Measurements from ENCODE around the gene VAMP5. TPM values are rescaled to one million over a fixed set of nuclear protein-coding genes. Genes with fewer than 3 reads are reported as not detected.
"Not testable (repeated sequence)": the region's sequence is repeated elsewhere in the genome, so short reads cannot be mapped to it uniquely, and the experiment has no call there.

Gene VAMP5
- total RNA-seq, 2 donors from 2014 or later = 3.0 to 10.4 TPM

DNA sequence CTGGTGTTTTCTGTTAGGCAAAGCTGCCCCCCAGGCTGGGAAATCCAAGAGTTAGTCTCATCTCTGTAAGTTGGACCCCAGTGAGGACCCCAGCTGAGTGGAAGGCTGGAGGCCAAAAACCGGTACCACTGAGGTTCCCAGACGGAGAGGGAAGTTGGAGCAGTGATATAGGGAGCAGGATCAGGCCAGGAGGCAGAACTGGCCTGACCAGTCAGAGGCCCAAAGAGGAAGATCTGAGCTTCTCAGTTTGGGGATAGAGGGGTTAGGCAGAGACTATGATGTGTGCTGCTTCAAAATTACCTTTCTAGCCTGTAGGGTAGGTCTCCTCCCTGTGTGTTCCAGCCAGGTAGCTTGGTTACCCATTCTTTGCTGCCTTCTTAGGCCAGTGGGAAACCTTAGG lies 6.7 kb downstream of the VAMP5 start:
- H3K36me3 ChIP-seq (replicated peaks in 1 of 2; ENCODE audit: insufficient read depth in 1 of 2, low read depth in 2 of 2) = no peaks in the 10 kb centered on the region
- TF ChIP-seq, protein P1, sequence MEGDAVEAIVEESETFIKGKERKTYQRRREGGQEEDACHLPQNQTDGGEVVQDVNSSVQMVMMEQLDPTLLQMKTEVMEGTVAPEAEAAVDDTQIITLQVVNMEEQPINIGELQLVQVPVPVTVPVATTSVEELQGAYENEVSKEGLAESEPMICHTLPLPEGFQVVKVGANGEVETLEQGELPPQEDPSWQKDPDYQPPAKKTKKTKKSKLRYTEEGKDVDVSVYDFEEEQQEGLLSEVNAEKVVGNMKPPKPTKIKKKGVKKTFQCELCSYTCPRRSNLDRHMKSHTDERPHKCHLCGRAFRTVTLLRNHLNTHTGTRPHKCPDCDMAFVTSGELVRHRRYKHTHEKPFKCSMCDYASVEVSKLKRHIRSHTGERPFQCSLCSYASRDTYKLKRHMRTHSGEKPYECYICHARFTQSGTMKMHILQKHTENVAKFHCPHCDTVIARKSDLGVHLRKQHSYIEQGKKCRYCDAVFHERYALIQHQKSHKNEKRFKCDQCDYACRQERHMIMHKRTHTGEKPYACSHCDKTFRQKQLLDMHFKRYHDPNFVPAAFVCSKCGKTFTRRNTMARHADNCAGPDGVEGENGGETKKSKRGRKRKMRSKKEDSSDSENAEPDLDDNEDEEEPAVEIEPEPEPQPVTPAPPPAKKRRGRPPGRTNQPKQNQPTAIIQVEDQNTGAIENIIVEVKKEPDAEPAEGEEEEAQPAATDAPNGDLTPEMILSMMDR (IDR thresholded peaks at IDR 0.05) = no peak
- TF ChIP-seq POLR2A (IDR thresholded peaks at IDR 0.05) = no peak
- H3K4me3 ChIP-seq = no peak overlapping the region
- intact Hi-C loops (cut with DNase I) = no loop called here
- peaks cover 66% of the 10 kb centered on the region for H3K4me1 ChIP-seq
- ATAC-seq (no peak), DNase-seq (no peak)
- H3K27ac ChIP-seq = peak overlapping the region; percentile 41 to 79 (median 62)
- H3K9me3 ChIP-seq = no peaks in the 10 kb centered on the region
- WGBS, 2 donors = 65 to 100% methylated on average over 2 of the region's 2 CpGs
- no peaks in the 10 kb centered on the region for H3K27me3 ChIP-seq

DNA sequence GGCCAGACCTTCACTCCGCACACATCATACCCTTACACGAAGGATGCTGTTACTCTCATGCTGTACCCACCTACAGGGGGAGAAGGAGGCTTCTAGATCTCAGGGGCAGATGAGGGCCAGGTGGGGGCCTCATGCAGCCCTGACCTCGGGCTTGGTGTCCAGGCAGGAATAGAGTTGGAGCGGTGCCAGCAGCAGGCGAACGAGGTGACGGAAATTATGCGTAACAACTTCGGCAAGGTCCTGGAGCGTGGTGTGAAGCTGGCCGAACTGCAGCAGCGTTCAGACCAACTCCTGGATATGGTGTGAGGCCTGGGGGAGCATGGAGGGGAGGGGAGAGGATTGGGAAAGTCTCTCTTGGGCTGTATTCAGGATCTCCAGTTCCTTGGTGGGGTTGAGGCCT lies 7.3 kb downstream of the VAMP5 start:
- H3K36me3 ChIP-seq (replicated peaks in 1 of 2; ENCODE audit: insufficient read depth in 1 of 2, low read depth in 2 of 2) = no peaks in the 10 kb centered on the region
- no peaks in the 10 kb centered on the region for H3K9me3 ChIP-seq
- intact Hi-C loops (cut with DNase I) = no loop called here
- WGBS, 2 donors = 72 to 86% methylated on average over 12 of the region's 12 CpGs
- H3K4me3 ChIP-seq = no peak overlapping the region
- peak overlapping the region in 3 of 4 donors; percentile 41 to 79 (median 75) for H3K27ac ChIP-seq
- H3K27me3 ChIP-seq = no peaks in the 10 kb centered on the region
- TF ChIP-seq, protein P1 (IDR thresholded peaks at IDR 0.05) = no peak
- TF ChIP-seq POLR2A (IDR thresholded peaks at IDR 0.05) = no peak
- ATAC-seq = no peak
- DNase-seq = peak in 1 of 4 donors; percentile 50
- H3K4me1 ChIP-seq = peaks cover 65% of the 10 kb centered on the region

DNA sequence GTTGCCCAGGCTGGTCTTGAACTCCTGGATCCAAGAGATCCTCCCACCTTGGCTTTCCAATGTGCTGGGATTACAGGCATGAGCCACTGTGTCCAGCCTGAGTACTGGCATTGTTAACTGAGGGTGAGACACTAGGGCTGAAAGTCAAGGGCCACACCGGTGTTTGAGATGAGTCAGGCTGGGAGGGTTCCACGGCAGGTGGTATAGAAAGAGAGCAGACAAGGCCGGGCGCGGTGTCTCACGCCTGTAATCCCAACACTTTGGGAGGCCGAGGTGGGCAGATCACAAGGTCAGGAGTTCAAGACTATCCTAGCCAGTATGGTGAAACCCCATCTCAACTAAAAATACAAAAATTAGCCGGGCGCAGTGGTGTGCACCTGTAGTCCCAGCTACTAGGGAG lies 8.1 kb downstream of the VAMP5 start:
- 90 to 94% methylated on average over 9 of the region's 9 CpGs for WGBS, 2 donors
- H3K4me1 ChIP-seq = peaks cover 72% of the 10 kb centered on the region
- H3K27ac ChIP-seq = peak overlapping the region in 2 of 4 donors; percentile 75 to 79
- H3K4me3 ChIP-seq; DNase-seq; intact Hi-C loops (cut with DNase I); H3K27me3 ChIP-seq; H3K9me3 ChIP-seq; H3K36me3 ChIP-seq (replicated peaks in 1 of 2; ENCODE audit: insufficient read depth in 1 of 2, low read depth in 2 of 2); ATAC-seq: not testable (repeated sequence)

DNA sequence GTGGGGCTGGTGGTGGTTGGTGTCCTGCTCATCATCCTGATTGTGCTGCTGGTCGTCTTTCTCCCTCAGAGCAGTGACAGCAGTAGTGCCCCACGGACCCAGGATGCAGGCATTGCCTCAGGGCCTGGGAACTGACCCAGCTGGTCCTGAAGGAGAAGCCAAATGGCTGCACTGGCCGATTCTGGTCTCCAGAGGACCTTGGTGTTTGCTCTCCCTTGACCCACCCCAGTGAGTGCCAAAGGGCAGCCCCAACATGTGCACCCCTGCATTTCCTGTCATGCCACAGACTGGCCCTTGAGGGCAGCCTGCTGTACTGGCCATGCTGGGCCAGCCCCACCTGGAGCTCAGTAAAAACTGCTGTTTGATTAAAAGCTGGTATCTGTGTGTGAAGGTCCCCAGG lies 8.8 kb downstream of the VAMP5 start:
- intact Hi-C loops (cut with DNase I) = no loop called here

DNA sequence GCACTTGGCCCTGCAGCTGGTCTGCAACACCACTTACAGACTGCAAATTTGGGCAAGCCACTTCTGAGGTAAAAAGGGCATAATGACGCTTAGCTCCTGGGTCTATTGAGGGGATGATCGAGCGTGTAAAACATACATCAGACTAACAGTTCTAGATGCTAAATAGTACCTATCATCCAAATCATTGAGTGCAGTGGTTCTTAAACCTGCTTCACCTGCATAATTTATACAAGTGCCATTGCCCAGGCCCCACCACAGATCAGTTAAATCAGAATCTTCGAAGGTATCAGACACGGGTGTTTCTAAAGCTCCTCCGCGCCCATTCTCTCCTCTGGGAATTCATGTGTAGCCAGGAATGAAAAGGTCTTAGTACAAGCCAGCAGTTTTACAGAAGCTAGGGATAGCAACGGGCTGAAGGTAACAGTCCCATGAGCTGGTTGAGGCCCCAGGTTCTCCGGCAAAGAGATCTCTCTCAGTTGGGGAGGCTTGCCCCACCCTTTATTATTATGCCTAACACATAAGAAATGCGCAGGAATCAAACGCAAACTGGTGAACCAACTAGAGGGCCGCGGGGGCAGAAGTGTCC lies 10.6 kb downstream of the VAMP5 start:
- ATAC-seq = peak; percentile 2
- peak overlapping the region; percentile 62 to 94 (median 82) for H3K27ac ChIP-seq
- 14 to 21% methylated on average over 11 to 13 of the region's 13 CpGs for WGBS, 2 donors
- no peak for DNase-seq
- H3K9me3 ChIP-seq = no peaks in the 10 kb centered on the region
- peak overlapping the region; percentile 6 to 35 for H3K4me3 ChIP-seq
- TF ChIP-seq, protein P1 (IDR thresholded peaks at IDR 0.05) = no peak
- TF ChIP-seq POLR2A (IDR thresholded peaks at IDR 0.05) = no peak
- H3K4me1 ChIP-seq = peaks cover 81% of the 10 kb centered on the region
- H3K36me3 ChIP-seq (replicated peaks in 1 of 2; ENCODE audit: insufficient read depth in 1 of 2, low read depth in 2 of 2) = peaks cover 0 to 3% of the 10 kb centered on the region in 2 donors
- intact Hi-C loops (cut with DNase I) = no loop called here
- H3K27me3 ChIP-seq = no peaks in the 10 kb centered on the region

More for the DNA sequence above, 8.8 kb downstream of the VAMP5 start:
- no peak overlapping the region for H3K4me3 ChIP-seq
- ATAC-seq (peak; percentile 28), DNase-seq (peak; percentile 79 to 90 (median 86))
- H3K27ac ChIP-seq = peak overlapping the region; percentile 54 to 79 (median 65)
- TF ChIP-seq POLR2A (IDR thresholded peaks at IDR 0.05) = no peak
- TF ChIP-seq, protein P1 (IDR thresholded peaks at IDR 0.05) = peak in 1 of 7 experiments; percentile 8
- no peaks in the 10 kb centered on the region for H3K36me3 ChIP-seq (replicated peaks in 1 of 2; ENCODE audit: insufficient read depth in 1 of 2, low read depth in 2 of 2)
- 20 to 21% methylated on average over 1 to 3 of the region's 3 CpGs for WGBS, 2 donors
- H3K27me3 ChIP-seq = no peaks in the 10 kb centered on the region
- no peaks in the 10 kb centered on the region for H3K9me3 ChIP-seq
- peaks cover 79% of the 10 kb centered on the region for H3K4me1 ChIP-seq
